NOMO-1 (cell line): ENCODE data around the gene ANO3.
A peak's percentile ranks its signal among the peaks of the same experiment; 100 is the strongest.

ENCODE experiments used
- DNase-seq, 2 experiments: peaks; one replicate each; lab custom pipeline; 2025; ENCODE audit not compliant: unreplicated experiment in 2 of 2; lab: John Stamatoyannopoulos, UW

Gene ANO3

GRCh38 chr11:26331911-26332571, at the start of gene ANO3:
TSS of gene ANO3 (plus strand) at chr11:26332130. CDS start at chr11:26332276, 146 bp downstream.
- DNase-seq = peak; percentile 70 to 72

DNA sequence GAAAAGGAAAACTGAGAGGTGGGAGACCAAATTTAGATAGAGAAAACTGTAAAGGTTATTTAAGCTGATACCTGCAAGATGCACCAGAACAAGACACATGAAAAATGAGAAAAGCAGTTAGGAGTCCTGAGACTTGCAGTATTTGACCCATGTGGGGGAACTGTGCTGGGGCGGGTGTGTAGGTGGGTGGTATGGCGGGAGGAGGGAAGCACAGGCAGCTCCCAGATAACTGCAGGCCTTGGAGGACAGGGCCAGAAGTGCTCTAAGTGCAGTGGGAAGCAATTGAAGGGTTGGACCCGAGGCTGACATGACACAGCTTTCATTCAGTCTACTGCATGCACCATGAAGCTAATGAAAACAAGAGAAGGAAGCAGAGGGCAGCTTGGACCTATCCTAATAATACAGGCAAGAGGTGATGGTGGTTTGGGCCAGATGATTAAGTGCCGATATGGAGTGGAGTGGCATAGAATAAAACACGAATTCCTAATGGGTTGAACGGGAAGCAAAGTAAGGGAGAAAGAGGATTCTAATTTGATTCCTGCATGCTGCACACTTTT, 48.0 kb upstream of the ANO3 start:
- no peak for DNase-seq

- no peak for DNase-seq
Measured at GRCh38 chr11:26285608-26286007, 46.3 kb upstream of the ANO3 start.

DNA sequence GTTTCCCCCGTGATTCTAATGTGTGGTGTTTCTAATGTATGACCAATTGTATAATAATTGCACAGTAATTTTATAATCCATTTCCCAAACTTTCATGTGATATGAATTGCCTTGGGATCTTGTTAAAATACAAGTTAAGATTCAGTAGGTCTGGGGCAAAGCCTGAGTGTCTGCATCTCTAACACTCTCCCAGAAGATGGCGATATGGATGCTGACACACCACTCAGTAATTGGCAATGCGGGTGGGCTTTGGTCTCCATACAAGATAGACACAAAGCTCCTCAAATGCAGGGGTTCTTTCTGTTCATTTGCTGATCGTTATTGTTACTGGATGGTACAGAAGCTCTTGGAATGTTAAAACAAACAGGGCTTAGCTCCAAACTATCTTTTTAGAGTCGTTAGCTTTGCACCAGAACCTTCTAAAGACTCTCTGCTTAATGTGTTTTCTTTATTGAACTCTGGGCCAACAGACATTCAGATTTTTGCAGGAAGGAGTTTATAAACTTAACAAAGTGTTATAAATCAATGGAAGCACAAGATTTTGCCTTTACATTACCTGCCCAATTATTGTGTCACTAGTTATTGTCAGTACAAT, 45.4 kb upstream of the ANO3 start:
- peak; percentile 6 to 8 for DNase-seq

- DNase-seq = no peak
Measured at GRCh38 chr11:26287067-26287518, 44.8 kb upstream of the ANO3 start.

DNA sequence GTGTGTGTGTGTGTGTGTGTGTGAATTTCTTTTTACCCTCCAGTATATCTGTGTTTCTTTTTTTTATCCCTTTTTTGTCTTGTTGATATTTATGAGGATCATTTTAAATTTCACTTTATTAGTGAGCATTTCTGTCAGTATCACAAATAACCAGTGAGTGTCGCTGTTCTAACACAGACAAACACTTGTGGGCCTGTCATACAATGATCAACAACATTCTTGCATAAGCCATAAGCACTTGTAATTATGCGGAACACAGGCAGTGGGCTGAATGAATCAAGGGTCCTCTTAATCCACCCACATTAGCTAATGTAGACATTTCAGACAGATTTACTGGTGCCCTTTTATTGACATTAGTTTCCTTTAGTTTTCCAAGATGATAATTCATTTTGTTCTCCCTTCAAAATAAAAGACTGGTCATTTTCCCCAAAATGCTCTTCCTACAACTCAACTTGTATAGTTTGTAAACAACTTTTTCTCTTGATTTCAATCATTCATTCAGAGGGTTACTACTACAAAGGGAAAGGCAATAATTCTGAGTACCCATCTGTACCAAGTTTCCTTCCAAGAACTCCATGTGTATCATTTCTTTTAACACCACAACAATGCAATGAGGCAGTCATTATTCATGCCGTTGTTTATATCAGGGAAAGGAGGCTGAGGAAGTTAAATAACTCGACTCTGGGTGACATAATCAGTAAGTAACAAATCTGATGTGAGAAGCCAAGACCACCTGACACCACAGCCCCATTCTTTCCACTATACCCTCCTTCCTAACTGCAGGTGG, 34.5 kb upstream of the ANO3 start:
- peak; percentile 41 to 82 for DNase-seq

DNA sequence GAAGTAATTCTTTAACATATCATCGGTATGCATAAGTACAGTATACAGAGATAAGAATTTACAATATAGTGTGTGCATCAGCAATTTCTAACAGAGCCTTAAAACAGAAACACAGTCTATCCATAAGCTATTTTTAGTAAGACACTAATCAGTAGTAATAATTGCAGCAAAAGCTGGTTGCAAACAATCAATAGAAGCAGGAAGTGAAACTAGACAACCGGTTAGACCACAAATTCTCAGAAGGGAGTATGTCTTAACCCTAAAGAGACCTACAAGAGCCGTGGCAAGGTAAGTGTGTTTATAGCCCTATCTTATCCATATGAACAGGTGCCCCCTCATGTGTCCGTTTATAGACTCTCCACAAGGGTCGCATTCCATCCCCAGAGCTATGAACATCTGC, 15.6 kb upstream of the ANO3 start:
- peak; percentile 69 to 89 for DNase-seq

GRCh38 chr11:26319906-26320305, 12.0 kb upstream of the ANO3 start:
- DNase-seq = peak in 1 of 2 experiments; percentile 2

DNA sequence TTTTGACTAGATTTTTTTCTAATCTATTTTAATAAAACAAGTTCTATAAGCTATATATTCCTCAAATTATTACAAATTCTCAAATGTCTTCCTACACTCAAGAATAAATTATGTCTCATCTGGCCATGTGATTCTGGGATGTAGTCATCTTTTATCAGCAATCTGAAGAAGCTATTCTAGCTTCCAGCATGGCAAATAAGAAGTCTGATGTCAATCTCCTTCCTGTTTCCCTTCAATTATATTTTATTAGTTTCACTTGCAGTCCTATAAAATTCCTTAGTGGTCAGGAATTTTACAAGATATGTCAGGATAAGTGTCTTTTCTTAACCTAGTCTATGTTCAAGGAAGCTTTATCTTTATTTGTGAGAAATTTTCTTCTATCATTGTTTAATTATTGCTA, 10.4 kb upstream of the ANO3 start:
- no peak for DNase-seq

DNA sequence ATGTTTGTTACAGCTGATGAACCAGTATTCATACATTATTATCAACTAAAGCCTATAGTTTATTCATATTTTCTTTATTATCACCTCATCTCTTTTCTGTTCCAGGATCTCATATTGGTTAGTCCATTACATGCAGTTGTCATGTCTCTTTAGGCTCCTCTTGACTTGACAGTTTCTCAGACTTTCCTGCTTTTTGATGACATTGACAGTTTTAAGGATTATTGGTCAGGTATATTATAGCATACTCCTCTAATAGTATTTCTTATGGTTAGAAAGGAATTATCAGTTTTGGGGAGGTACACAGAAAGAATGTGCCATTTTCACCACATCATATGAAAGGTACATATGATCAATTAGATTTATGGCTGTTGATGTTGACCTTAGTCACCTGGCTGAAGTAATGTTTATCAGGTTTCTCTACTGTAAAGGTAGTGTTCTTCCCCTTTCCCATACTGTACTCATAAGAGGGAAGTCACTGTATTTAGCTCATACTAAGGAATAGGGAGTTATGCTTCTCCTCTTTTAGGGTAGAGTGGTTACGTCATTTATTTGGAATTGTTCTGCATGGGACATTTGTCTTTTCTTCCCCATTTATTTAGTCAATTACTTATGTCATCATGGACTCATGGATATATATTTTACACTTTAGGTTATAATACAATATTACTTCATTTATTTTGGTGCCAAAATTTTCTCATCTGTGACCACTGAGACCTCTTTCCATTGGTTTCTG, 9.4 kb upstream of the ANO3 start:
- no peak for DNase-seq

DNA sequence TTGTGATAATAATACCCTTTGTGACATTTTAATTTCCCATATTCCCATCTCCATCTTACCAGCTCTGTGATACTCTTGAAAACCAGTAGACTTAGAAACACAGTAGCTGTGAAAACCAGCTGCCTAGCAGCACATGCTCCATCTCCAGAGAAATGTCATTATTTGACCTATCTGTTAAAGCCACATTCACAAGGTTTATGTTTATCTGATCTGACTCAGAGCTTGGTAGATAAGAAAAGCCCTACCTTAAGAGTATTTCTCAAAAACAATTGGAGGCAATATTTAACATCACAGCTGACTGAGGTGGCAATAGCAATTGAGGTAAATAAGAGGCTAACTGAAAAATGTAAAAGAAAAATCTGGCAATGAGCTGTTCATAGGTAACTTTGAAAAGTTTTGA, 8.1 kb upstream of the ANO3 start:
- DNase-seq = no peak

DNA sequence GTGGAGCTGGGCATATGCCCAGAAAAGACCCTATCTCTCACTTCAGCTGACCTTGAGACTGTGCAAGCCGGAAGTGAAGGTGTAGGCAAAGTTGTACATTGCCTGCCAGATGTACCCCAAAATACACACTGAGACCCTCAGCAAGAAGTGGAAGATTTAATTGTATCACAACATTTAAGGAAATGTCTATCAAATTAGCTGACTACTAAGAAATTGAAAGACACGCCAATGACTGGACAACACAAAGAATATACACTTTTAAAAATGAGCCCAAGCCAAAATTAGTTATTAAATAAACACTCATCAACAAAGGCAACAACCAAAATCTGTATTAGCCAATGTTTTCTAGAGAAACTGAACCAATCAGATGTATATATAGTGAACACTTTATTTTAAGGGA, 7.7 kb upstream of the ANO3 start:
- DNase-seq = no peak

GRCh38 chr11:26326793-26327400, 5.0 kb upstream of the ANO3 start:
- DNase-seq = no peak

DNA sequence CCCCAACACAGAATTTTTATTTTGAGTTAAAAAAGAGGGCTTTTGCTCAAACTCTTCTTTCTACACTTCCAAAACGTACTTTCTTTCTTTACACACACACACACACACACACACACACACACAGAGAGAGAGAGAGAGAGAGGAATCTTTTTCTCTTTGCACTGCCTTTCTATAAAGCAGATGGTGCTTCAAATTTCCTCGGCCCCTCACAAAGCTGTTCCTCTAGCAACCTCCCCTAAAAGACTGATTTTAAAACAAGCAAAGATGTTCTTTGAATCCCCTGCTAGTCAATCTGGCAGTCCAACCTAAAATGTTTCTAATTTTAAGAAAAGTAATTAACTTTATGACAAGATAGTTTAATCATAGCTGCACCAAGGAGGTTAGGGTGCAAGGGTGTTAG, 2.7 kb upstream of the ANO3 start:
- no peak for DNase-seq

GRCh38 chr11:26330262-26330661, 1.7 kb upstream of the ANO3 start:
- no peak for DNase-seq

DNA sequence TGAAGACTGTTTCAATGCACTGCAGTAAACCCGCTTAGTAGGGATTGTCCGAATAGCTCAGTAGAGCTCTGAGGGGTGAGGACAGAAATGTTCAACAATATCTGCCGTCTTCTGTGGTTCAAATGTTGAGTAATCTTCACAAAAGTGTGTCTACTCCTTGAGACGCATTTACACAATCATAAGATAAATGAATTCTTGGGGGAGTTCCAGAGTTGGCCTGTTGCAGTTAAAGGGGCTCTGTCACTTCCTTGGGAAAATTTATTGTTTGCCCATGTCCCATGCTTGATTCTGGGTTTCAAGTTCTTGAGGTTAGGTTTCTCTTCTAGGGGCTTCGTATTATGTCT, 614 bp downstream of the ANO3 start:
- peak in 1 of 2 experiments; percentile 31 for DNase-seq

DNA sequence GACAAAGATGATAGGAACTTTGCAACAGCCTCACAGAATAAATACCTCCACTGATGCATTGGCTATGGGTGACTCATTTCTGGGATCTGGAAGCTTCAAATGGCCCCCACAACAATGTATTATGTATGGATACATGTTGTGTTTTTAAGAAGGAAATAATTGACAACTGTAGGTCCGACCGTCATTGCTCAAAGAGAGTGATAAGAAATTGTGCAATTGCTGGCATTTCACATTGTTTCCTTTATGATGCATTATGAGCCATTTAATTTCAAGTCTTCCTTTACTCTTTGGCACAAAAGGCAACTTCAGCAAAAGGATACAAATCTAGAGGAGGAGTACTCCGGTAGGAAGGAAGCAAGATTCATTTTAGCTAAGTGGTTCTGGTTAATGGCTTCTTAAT, 2.0 kb downstream of the ANO3 start:
- peak in 1 of 2 experiments; percentile 30 for DNase-seq

GRCh38 chr11:26335903-26336302, 4.0 kb downstream of the ANO3 start:
- no peak for DNase-seq

DNA sequence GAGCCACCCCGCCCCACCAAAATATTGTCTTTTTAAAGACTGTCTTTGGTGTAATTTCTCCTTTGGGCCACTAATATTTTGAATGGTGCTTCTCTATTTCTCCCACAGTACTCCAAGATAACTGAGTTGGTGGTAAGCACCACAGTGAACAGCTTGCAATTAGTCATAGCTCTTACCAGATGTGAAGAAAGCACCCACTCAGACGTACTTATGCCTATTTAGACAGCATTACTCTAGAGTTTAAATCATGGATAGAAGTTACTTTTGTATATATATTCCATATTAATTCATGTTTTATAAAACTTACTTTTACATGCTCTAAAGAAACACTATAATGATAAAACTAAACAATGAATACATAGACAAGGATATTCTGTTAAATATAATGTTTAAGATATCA, 12.7 kb downstream of the ANO3 start:
- DNase-seq = no peak

DNA sequence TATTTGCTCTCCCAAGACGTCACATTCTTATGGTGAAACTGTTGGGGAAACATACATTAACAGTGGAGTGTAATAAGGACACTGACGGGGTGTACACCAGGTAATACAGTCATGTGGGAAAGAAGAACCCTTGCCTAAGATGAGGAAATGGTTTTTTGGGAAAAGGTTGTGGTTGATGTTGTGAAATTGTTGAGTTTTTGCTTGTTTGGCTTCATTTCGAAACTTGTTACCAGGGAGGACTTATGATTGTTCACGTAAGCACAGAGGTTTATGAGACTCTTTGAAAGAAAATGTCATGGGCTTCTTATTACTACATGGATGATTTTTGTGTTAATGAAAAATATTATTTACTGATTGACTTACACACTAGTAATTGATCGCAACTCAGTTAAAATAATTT, 16.8 kb downstream of the ANO3 start:
- DNase-seq = peak; percentile 2 to 46

DNA sequence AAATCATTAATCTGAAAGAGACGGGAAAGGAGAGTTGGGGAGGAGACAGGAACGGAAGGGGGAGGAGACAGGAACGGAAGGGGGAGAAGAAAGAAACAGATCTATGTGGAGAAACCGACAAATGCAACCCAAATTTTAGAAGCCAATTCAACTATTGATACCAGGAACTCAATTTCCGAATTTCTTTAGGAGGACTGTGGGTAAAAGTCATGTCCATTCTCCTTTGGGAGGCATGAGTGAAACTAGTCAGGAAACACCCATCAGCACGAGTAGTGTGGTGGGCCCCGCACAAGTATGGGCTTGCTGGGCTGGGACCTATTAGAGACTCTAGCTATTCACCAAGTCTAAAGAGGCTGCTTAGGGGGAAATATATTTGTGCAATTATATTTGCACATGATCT, 18.1 kb downstream of the ANO3 start:
- DNase-seq = no peak
